GM23338 (cell line): ENCODE data around the gene SFN. TPM values are rescaled to one million over a fixed set of nuclear protein-coding genes. Genes with fewer than 3 reads are reported as not detected.

Experiments
- ATAC-seq: fragments of 200-7000 bp; cut with Tn5 transposase; 3 replicates; pipeline ENCODE4 v1.9.1; 2020
- DNase-seq: peaks from one replicate; pipeline ENCODE4 v3.0.0-alpha.2; 2015; ENCODE audit warnings: low spot score
- H2AFZ ChIP-seq: fragments of 200-600 bp; sonication (generic); 2 replicates; pipeline ENCODE4 v1.8.0; 2016; ENCODE audit warnings: antibody characterized with exemption, mild to moderate bottlenecking, moderate library complexity
- H3F3A ChIP-seq: fragments of 200-600 bp; sonication (generic); replicated peaks from 2 replicates; pipeline ENCODE4 v1.8.0; 2017; ENCODE audit warnings: antibody characterized with exemption, mixed run types, low read depth
- H3K27ac ChIP-seq: fragments of 200-600 bp; sonication (generic); 2 replicates; pipeline ENCODE4 v1.6.1; 2016; ENCODE audit warnings: low read depth
- H3K27me3 ChIP-seq: fragments of 200-600 bp; sonication (generic); 2 replicates; pipeline ENCODE4 v1.8.0; 2016; ENCODE audit warnings: mild to moderate bottlenecking, mixed run types, moderate library complexity; ENCODE audit not compliant: insufficient read depth
- H3K36me3 ChIP-seq: fragments of 200-600 bp; sonication (generic); 2 replicates; pipeline ENCODE4 v1.8.0; 2016; ENCODE audit warnings: mild to moderate bottlenecking; ENCODE audit not compliant: insufficient read depth
- H3K4me1 ChIP-seq: fragments of 200-600 bp; sonication (generic); 2 replicates; pipeline ENCODE4 v1.8.0; 2016; ENCODE audit warnings: mild to moderate bottlenecking, moderate library complexity; ENCODE audit not compliant: insufficient read depth
- H3K4me2 ChIP-seq: fragments of 200-600 bp; sonication (generic); 2 replicates; pipeline ENCODE4 v1.7.1; 2017; ENCODE audit warnings: mixed run types
- H3K4me3 ChIP-seq: fragments of 200-600 bp; sonication (generic); 2 replicates; pipeline ENCODE4 v1.6.1; 2016; ENCODE audit warnings: mixed run types
- H3K79me2 ChIP-seq: fragments of 200-600 bp; sonication (generic); replicated peaks from 2 replicates; pipeline ENCODE4 v1.8.0; 2017; ENCODE audit warnings: mild to moderate bottlenecking; ENCODE audit not compliant: insufficient read depth
- H3K9me2 ChIP-seq: fragments of 200-600 bp; sonication (generic); 2 replicates; pipeline ENCODE4 v1.8.0; 2017; ENCODE audit not compliant: insufficient read depth
- H4K20me1 ChIP-seq: fragments of 200-600 bp; sonication (generic); replicated peaks from 2 replicates; pipeline ENCODE4 v1.8.0; 2017; ENCODE audit warnings: mild to moderate bottlenecking; ENCODE audit not compliant: insufficient read depth
- H3K27ac Mint-ChIP-seq: 2 replicates; pipeline ENCODE4 v1.8.0; 2020; ENCODE audit warnings: inconsistent platforms, mild to moderate bottlenecking, moderate library complexity, mixed read lengths
- H3K27me3 Mint-ChIP-seq: 3 replicates; pipeline ENCODE4 v1.8.0; 2022; ENCODE audit warnings: low read depth, mild to moderate bottlenecking, moderate library complexity, mixed read lengths, inconsistent platforms; ENCODE audit not compliant: insufficient read depth, poor library complexity
- H3K36me3 Mint-ChIP-seq: 3 replicates; pipeline ENCODE4 v1.8.0; 2021; ENCODE audit warnings: low read depth, mild to moderate bottlenecking, inconsistent platforms, moderate library complexity, mixed read lengths
- H3K4me1 Mint-ChIP-seq: 3 replicates; pipeline ENCODE4 v1.8.0; 2020; ENCODE audit warnings: mild to moderate bottlenecking, inconsistent platforms, mixed read lengths
- H3K4me3 Mint-ChIP-seq: 3 replicates; pipeline ENCODE4 v1.8.0; 2021; ENCODE audit warnings: moderate library complexity, mild to moderate bottlenecking, inconsistent platforms, mixed read lengths
- H3K9me3 Mint-ChIP-seq: 3 replicates; pipeline ENCODE4 v1.8.0; 2020; ENCODE audit warnings: moderate library complexity, mild to moderate bottlenecking, inconsistent platforms, mixed read lengths
- CREB1 ChIP-seq: fragments of 250-450 bp; sonication (Bioruptor Pico); IDR thresholded peaks from 2 replicates; pipeline ENCODE4 v1.5.0; 2020; ENCODE audit warnings: low read depth, mild to moderate bottlenecking, moderate library complexity
- CTCF ChIP-seq, 2 experiments: fragments of 200-600 bp in 1 of 2; sonication (generic) in 1 of 2; conservative IDR thresholded peaks; 2 replicates each; pipeline versions ENCODE4 v1.5.1 to v1.6.1; 2016 to 2017; ENCODE audit warnings: antibody characterized with exemption in 2 of 2, low read depth in 2 of 2, mild to moderate bottlenecking in 2 of 2, moderate library complexity in 1 of 2
- EZH2phosphoT487 ChIP-seq: fragments of 200-600 bp; sonication (generic); IDR thresholded peaks from one replicate; pipeline ENCODE4 v1.8.1; 2018; ENCODE audit warnings: antibody characterized with exemption; ENCODE audit not compliant: unreplicated experiment
- NANOG ChIP-seq: IDR thresholded peaks from 2 replicates; pipeline ENCODE4 v1.6.1; 2016; ENCODE audit warnings: antibody characterized with exemption, borderline replicate concordance
- REST ChIP-seq: IDR thresholded peaks from one replicate; pipeline ENCODE4 v1.6.1; 2018; ENCODE audit warnings: antibody characterized with exemption; ENCODE audit not compliant: unreplicated experiment
- STAT1 ChIP-seq: IDR thresholded peaks from one replicate; pipeline ENCODE4 v1.6.1; 2016; ENCODE audit warnings: antibody characterized with exemption; ENCODE audit not compliant: unreplicated experiment
- ZNF114 ChIP-seq: fragments of 250-450 bp; sonication (Bioruptor Pico); IDR thresholded peaks from 2 replicates; pipeline ENCODE4 v1.5.0; 2020; ENCODE audit warnings: mild to moderate bottlenecking, moderate library complexity
- ZNF331 ChIP-seq: fragments of 250-450 bp; sonication (Bioruptor Pico); IDR thresholded peaks from 2 replicates; pipeline ENCODE4 v1.5.0; 2020; ENCODE audit warnings: low read depth, mild to moderate bottlenecking, moderate library complexity
- polyA plus RNA-seq: library from polyadenylated mRNA; unstranded; fragments of >200 nt; fragmentation: Nextera tagmentation; extraction: Ambion mirVana; gene quantifications from 2 replicates; pipeline ENCODE4 v1.2.1, GENCODE V29; 2016
- total RNA-seq: library from RNA; depleted of rRNA; stranded (reverse); fragments of >200 nt; shearing (Covaris generic); gene quantifications from 2 replicates; pipeline ENCODE4 v1.2.3, GENCODE V29; 2014

Gene SFN
- total and polyA plus RNA-seq, 2 experiments from 2014 or later: 1.8 to 2.6 TPM

- Mint-ChIP-seq H3K4me3 (no peak overlapping the region), H3K27ac (no peak overlapping the region), H3K36me3 (peaks cover 61% of the 10 kb centered on the region), H3K9me3 (no peaks in the 10 kb centered on the region), H3K4me1 (no peaks in the 10 kb centered on the region), H3K27me3 (peaks cover 2% of the 10 kb centered on the region)
- no peak overlapping the region for H3K4me3 ChIP-seq
- no peak overlapping the region for H3K27ac ChIP-seq
- peaks cover 32% of the 10 kb centered on the region for H3K36me3 ChIP-seq
- no peak for DNase-seq
- peaks cover 6% of the 10 kb centered on the region; the same call in 1 of the 2 replicates for H4K20me1 ChIP-seq
- H3F3A ChIP-seq: 0 out of 2 replicates have a peak, but pooled peaks cover 12% of the 10 kb centered on the region
- TF ChIP-seq REST (no peak), EZH2phosphoT487 (no peak), ZNF331 (CRISPR knock-in tag) (no peak), NANOG (no peak), CREB1 (CRISPR knock-in tag) (no peak), STAT1 (no peak)
- H3K4me2 ChIP-seq: no peak overlapping the region
- no peak overlapping the region for H2AFZ ChIP-seq
- ATAC-seq: no peak
- no peaks in the 10 kb centered on the region for H3K27me3 ChIP-seq
- H3K9me2 ChIP-seq: no peaks in the 10 kb centered on the region
- no peaks in the 10 kb centered on the region for H3K79me2 ChIP-seq
- H3K4me1 ChIP-seq: no peaks in the 10 kb centered on the region
These were observed 19.9 kb downstream of the SFN start for GRCh38 chr1:26882696-26883463.

GRCh38 chr1:26887125-26887524 is 24.2 kb downstream of the SFN start:
- DNase-seq (peak; percentile 66), ATAC-seq (no peak)
- H3K4me1 ChIP-seq: no peaks in the 10 kb centered on the region
- Mint-ChIP-seq H3K9me3 (no peaks in the 10 kb centered on the region), H3K27ac (no peak overlapping the region), H3K36me3 (peaks cover 63% of the 10 kb centered on the region), H3K27me3 (peaks cover 9% of the 10 kb centered on the region), H3K4me3 (peak overlapping the region; percentile 32; the same call in 1 of the 3 replicates), H3K4me1 (peaks cover 5% of the 10 kb centered on the region; the same call in 2 of the 3 replicates)
- H3F3A ChIP-seq: peaks cover 26% of the 10 kb centered on the region
- peaks cover 40% of the 10 kb centered on the region for H3K36me3 ChIP-seq
- H3K9me2 ChIP-seq: no peaks in the 10 kb centered on the region
- 0 out of 2 replicates have a peak, but pooled peaks cover 6% of the 10 kb centered on the region for H4K20me1 ChIP-seq
- no peak overlapping the region for H2AFZ ChIP-seq
- H3K27me3 ChIP-seq: no peaks in the 10 kb centered on the region
- H3K4me3 ChIP-seq: no peak overlapping the region
- TF ChIP-seq CTCF (conservative IDR thresholded peaks at IDR 0.05; ENCODE audit: low read depth in 2 of 2) (peak; percentile 32 to 59), ZNF114 (no peak), ZNF331 (CRISPR knock-in tag) (no peak)
- H3K79me2 ChIP-seq: peaks cover 10% of the 10 kb centered on the region
- no peak overlapping the region for H3K4me2 ChIP-seq
- H3K27ac ChIP-seq: no peak overlapping the region
